ENCODE data around the gene SLC2A8.

The SLC2A8 gene

DNA sequence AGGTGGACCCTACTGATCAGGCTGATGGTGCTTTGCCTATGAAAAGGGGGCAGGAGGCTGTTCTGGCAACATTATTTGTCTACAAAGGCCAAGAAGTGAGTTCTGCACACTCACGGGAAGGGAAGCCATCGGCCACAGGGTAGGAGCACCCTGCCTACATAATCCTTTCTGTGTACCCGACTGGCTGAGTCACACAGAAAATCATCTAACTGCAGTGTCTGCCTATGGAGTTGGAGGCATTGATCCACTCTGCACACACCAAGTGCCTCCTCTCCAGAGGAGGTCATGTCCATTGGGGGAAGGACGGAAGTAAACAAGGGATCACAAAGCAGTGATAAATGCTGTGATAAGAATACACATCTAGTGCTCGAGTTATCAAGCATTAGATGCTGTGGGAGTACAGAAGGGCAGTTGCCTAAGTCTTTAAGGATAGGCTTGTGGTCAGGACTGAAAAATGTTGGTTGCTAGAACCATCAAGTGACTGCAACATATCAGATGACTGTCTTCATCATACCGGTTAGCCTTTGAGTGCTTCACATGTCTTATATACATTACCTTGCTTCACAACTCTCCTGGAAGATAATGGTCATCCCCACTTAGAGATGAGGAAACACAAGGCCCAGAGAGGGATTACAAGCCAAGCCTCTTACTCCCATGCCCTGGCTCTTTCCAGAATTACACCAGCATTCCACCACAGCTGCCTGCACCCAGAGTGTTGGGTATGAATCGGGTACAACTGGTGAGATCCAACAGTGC, 1.3 kb upstream of the SLC2A8 start:
- Histone ChIP-seq H3K27me3 (replicated peaks) (no peaks in the 10 kb centered on the region), H3K4me3 (ENCODE audit: low read depth, low read length) (no peak overlapping the region), H3K27ac (no peak overlapping the region), H3K36me3 (replicated peaks) (no peaks in the 10 kb centered on the region)
- in situ Hi-C loops (cut with HindIII; ENCODE audit: low pct_ligation_motif_present, low sequenced_read_pairs), result no loop called here
- TF ChIP-seq, protein P1, sequence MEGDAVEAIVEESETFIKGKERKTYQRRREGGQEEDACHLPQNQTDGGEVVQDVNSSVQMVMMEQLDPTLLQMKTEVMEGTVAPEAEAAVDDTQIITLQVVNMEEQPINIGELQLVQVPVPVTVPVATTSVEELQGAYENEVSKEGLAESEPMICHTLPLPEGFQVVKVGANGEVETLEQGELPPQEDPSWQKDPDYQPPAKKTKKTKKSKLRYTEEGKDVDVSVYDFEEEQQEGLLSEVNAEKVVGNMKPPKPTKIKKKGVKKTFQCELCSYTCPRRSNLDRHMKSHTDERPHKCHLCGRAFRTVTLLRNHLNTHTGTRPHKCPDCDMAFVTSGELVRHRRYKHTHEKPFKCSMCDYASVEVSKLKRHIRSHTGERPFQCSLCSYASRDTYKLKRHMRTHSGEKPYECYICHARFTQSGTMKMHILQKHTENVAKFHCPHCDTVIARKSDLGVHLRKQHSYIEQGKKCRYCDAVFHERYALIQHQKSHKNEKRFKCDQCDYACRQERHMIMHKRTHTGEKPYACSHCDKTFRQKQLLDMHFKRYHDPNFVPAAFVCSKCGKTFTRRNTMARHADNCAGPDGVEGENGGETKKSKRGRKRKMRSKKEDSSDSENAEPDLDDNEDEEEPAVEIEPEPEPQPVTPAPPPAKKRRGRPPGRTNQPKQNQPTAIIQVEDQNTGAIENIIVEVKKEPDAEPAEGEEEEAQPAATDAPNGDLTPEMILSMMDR (IDR thresholded peaks at IDR 0.05; ENCODE audit: low read depth, low read length, missing control alignments), result no peak
- no peak for DNase-seq

DNA sequence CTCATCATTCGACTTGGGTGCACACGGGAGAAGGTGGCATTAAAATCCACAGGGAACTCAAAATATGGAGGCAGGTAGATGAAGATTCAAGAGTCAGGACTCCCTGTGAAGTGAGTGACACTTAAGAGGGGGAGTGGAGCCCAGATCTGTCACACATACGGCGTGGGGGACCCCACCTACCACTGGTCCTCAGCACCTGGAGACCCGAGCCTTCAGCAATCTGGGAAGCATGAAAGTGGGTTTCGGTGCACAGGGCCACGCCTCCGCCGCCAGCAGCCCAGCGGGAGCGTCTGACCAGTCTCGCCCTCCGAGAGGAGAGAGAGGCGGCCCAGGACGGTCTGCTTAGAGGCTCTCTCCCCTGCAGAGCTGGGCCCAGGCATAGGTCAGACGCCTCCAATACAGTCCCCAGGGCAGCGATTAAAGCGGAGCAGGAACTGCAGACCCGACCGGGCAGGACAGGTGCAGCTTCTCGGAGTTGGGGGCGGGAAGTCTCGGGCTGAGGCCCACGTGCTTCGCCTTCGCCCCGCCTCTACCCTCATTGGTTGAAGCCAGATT, 639 bp upstream of the SLC2A8 start:
- Histone ChIP-seq H3K4me3 (ENCODE audit: low read depth, low read length) (peak overlapping the region; percentile 53), H3K27me3 (replicated peaks) (no peaks in the 10 kb centered on the region), H3K36me3 (replicated peaks) (no peaks in the 10 kb centered on the region), H3K27ac (no peak overlapping the region)
- TF ChIP-seq, protein P1 (IDR thresholded peaks at IDR 0.05; ENCODE audit: low read depth, low read length, missing control alignments), result no peak
- DNase-seq, result no peak
- in situ Hi-C loops (cut with HindIII; ENCODE audit: low pct_ligation_motif_present, low sequenced_read_pairs), result no loop called here

DNA sequence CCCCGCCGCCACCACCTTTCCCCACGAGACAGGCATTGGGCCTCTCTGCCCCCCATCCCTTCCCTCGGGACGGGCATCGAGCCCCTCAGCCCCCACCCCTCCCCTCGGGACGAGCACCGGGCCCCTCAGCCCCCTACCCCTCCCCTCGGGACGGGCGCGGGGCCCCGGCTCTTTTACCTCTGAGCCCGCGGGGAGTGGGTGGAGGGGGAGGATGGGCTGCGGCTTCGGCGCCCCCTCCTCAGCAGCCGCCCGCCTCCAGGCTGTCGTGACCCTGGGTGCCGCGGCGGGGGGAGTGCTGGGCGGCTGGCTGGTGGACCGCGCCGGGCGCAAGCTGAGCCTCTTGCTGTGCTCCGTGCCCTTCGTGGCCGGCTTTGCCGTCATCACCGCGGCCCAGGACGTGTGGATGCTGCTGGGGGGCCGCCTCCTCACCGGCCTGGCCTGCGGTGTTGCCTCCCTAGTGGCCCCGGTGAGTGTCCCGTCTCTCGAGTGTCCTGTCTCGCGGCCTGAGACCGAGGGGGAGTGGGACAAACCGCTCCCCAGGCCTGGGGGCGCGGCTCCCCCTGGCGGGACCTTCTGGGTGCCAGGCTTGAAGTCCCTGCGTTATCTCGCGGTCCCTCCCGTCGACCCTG, 791 bp downstream of the SLC2A8 start:
- DNase-seq, result peak; percentile 11
- Histone ChIP-seq H3K27me3 (replicated peaks) (no peaks in the 10 kb centered on the region), H3K36me3 (replicated peaks) (no peaks in the 10 kb centered on the region), H3K27ac (no peak overlapping the region), H3K4me3 (ENCODE audit: low read depth, low read length) (peak overlapping the region; percentile 56)
- TF ChIP-seq, protein P1 (IDR thresholded peaks at IDR 0.05; ENCODE audit: low read depth, low read length, missing control alignments), result peak; percentile 71
- in situ Hi-C loops (cut with HindIII; ENCODE audit: low pct_ligation_motif_present, low sequenced_read_pairs), result no loop called here

- TF ChIP-seq, protein P1 (IDR thresholded peaks at IDR 0.05; ENCODE audit: low read depth, low read length, missing control alignments), result no peak
- no peaks in the 10 kb centered on the region for H3K36me3 ChIP-seq (replicated peaks)
- H3K4me3 ChIP-seq (ENCODE audit: low read depth, low read length), result peak overlapping the region; percentile 56
- H3K27ac ChIP-seq, result no peak overlapping the region
- in situ Hi-C loops (cut with HindIII; ENCODE audit: low pct_ligation_motif_present, low sequenced_read_pairs), result no loop called here
- DNase-seq, result no peak
- no peaks in the 10 kb centered on the region for H3K27me3 ChIP-seq (replicated peaks)
These were observed 1.3 kb downstream of the SLC2A8 start for GRCh38 chr9:127398275-127398647.

- TF ChIP-seq, protein P1 (IDR thresholded peaks at IDR 0.05; ENCODE audit: low read depth, low read length, missing control alignments), result no peak
- in situ Hi-C loops (cut with HindIII; ENCODE audit: low pct_ligation_motif_present, low sequenced_read_pairs), result no loop called here
- DNase-seq, result no peak
- Histone ChIP-seq H3K27me3 (replicated peaks) (no peaks in the 10 kb centered on the region), H3K27ac (no peak overlapping the region), H3K36me3 (replicated peaks) (no peaks in the 10 kb centered on the region), H3K4me3 (ENCODE audit: low read depth, low read length) (no peak overlapping the region)
These were observed 1.9 kb downstream of the SLC2A8 start for GRCh38 chr9:127398715-127399400.
